GM19240 (cell line): ENCODE results near the gene CPLX1.
"Not testable (repeated sequence)": the region's sequence is repeated elsewhere in the genome, so short reads cannot be mapped to it uniquely, and the experiment has no call there.

Experiments
- DNase-seq: peaks from one replicate; pipeline ENCODE4 v3.0.0; 2011; ENCODE audit warnings: low spot score; ENCODE audit not compliant: insufficient read length

Gene CPLX1

GRCh38 chr4:736561-736960 lies 89.4 kb downstream of the CPLX1 start:
- not testable (repeated sequence) for DNase-seq

GRCh38 chr4:735583-735982 lies 90.3 kb downstream of the CPLX1 start:
- DNase-seq, result no peak
